Measurements from ENCODE around the gene AMIGO2.

GRCh38 chr12:47067176-47067575 is 12.6 kb downstream of the AMIGO2 start:
- no peak for TF ChIP-seq POLR2A (IDR thresholded peaks at IDR 0.05)
- TF ChIP-seq CTCF (IDR thresholded peaks at IDR 0.05): no peak

Data from body of pancreas (tissue), 4 donors.